Body of pancreas (tissue), 4 donors: Measurements from ENCODE around the gene PSMC5.

ENCODE experiments used
- POLR2A ChIP-seq, 3 donors: fragments of 450-650 bp; IDR thresholded peaks; one replicate each; pipeline ENCODE4 v1.6.1; 2016; ENCODE audit warnings: antibody characterized with exemption in 3 of 3, mild to moderate bottlenecking in 2 of 3
- TF ChIP-seq, protein P1 (sequence below), 7 experiments: fragments of 450-650 bp in 4 of 7; fragments of 200-600 bp in 3 of 7; sonication (generic) in 3 of 7; IDR thresholded peaks; one replicate each; pipeline ENCODE4 v1.5.1; 2016 to 2019; ENCODE audit warnings: antibody characterized with exemption in 7 of 7

DNA sequence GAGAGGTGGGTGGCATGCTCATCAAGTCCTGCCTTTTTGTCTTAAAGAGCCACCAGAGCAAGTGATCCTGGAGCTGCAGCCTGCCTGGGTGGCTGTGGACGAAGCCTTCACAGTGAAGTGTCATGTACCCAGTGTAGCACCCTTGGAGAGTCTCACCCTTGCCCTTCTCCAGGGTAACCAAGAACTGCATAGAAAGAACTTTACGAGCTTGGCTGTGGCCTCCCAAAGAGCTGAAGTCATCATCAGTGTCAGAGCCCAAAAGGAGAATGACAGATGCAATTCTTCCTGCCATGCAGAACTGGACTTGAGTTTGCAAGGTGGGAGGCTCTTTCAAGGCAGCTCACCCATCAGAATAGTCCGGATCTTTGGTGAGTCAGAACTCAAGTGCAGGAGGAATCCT is 32.0 kb downstream of the PSMC5 start:
- TF ChIP-seq, protein P1, sequence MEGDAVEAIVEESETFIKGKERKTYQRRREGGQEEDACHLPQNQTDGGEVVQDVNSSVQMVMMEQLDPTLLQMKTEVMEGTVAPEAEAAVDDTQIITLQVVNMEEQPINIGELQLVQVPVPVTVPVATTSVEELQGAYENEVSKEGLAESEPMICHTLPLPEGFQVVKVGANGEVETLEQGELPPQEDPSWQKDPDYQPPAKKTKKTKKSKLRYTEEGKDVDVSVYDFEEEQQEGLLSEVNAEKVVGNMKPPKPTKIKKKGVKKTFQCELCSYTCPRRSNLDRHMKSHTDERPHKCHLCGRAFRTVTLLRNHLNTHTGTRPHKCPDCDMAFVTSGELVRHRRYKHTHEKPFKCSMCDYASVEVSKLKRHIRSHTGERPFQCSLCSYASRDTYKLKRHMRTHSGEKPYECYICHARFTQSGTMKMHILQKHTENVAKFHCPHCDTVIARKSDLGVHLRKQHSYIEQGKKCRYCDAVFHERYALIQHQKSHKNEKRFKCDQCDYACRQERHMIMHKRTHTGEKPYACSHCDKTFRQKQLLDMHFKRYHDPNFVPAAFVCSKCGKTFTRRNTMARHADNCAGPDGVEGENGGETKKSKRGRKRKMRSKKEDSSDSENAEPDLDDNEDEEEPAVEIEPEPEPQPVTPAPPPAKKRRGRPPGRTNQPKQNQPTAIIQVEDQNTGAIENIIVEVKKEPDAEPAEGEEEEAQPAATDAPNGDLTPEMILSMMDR (IDR thresholded peaks at IDR 0.05): no peak
- TF ChIP-seq POLR2A (IDR thresholded peaks at IDR 0.05): no peak
